ENCODE data around the gene SMOC1. TPM values are rescaled to one million over a fixed set of nuclear protein-coding genes. Genes with fewer than 3 reads are reported as not detected.

SMOC1 gene
- total and polyA plus RNA-seq, 7 donors: 0.27 to 1.3 (median 0.74) TPM; not detected in 3

DNA sequence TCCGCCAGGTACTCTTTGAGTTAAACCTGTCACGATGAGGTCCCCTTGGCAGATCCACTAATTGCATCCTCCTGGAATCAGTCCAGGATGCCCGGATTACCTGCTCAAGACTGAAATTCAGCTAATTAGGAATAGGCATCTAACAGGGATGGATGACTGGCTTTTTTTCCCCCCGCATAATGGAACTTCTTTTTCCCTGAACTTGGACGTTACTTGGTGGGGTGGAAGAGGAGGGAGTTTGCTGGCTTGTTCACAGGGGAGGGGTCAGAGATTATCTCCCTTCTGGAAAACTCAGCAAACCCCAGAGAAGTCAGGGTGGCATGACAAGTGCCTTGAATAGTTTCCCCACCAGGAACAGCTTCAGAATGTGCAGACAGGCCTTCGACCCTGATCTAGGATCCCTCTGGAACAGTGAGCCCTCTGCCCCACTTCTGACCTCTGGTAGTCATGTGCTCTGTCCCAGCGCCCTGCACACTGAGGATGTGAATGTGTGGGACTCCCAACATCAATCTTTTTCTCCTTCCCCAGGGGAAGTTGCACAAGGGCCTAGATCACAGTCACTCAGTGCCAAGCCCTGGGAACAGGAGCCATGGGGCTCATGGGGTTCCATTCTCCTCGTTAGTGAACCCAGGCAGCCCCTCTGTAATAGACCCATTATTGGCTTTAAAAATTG is 142.5 kb downstream of the SMOC1 start:
- no peak for TF ChIP-seq POLR2A (IDR thresholded peaks at IDR 0.05)
- TF ChIP-seq, protein P1, sequence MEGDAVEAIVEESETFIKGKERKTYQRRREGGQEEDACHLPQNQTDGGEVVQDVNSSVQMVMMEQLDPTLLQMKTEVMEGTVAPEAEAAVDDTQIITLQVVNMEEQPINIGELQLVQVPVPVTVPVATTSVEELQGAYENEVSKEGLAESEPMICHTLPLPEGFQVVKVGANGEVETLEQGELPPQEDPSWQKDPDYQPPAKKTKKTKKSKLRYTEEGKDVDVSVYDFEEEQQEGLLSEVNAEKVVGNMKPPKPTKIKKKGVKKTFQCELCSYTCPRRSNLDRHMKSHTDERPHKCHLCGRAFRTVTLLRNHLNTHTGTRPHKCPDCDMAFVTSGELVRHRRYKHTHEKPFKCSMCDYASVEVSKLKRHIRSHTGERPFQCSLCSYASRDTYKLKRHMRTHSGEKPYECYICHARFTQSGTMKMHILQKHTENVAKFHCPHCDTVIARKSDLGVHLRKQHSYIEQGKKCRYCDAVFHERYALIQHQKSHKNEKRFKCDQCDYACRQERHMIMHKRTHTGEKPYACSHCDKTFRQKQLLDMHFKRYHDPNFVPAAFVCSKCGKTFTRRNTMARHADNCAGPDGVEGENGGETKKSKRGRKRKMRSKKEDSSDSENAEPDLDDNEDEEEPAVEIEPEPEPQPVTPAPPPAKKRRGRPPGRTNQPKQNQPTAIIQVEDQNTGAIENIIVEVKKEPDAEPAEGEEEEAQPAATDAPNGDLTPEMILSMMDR (IDR thresholded peaks at IDR 0.05): no peak
- no peak for TF ChIP-seq POLR2AphosphoS5 (IDR thresholded peaks at IDR 0.05)
- TF ChIP-seq EP300 (IDR thresholded peaks at IDR 0.05): no peak
- no peaks in the 10 kb centered on the region for H3K36me3 ChIP-seq
- no peak for DNase-seq
- no peak overlapping the region for H3K27ac ChIP-seq
- no peak overlapping the region for H3K4me3 ChIP-seq
- no peaks in the 10 kb centered on the region for H3K4me1 ChIP-seq
- intact Hi-C loops (cut with DNase I): no loop called here
- 75 to 85% methylated on average over 8 of the region's 8 CpGs for whole genome bisulfite sequencing, 2 donors
- H3K9me3 ChIP-seq: no peaks in the 10 kb centered on the region
- H3K27me3 ChIP-seq: no peaks in the 10 kb centered on the region

DNA sequence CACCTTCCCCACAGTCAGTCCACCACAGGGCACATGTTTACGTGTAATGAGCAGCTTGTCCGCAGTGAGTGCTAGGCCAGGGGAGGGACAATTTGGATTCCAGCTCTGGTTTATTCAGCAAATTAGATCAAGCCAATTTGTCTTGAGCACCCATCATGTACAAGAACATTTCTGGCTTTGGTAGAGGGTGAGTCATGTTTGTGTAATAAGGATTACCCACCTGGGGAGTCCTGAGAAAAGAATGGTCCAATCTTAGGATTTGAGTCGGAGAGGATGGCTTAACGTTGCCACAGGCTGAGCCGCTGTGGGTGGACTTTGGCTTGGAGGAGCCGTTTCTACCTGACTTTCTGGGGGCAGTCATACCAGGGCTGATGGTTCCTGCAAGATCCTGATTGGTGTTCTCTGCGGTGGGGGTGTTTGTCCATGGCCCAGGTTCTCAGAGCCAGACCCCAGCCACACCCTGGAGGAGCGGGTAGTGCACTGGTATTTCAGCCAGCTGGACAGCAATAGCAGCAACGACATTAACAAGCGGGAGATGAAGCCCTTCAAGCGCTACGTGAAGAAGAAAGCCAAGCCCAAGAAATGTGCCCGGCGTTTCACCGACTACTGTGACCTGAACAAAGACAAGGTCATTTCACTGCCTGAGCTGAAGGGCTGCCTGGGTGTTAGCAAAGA is 143.7 kb downstream of the SMOC1 start:
- Histone ChIP-seq H3K27ac (no peak overlapping the region), H3K36me3 (no peaks in the 10 kb centered on the region), H3K9me3 (no peaks in the 10 kb centered on the region), H3K4me1 (no peaks in the 10 kb centered on the region), H3K4me3 (no peak overlapping the region), H3K27me3 (peaks cover 0 to under 1% (median 0%) of the 10 kb centered on the region in 3 donors)
- intact Hi-C loops (cut with DNase I): no loop called here
- no peak for TF ChIP-seq POLR2AphosphoS5 (IDR thresholded peaks at IDR 0.05)
- no peak for TF ChIP-seq EP300 (IDR thresholded peaks at IDR 0.05)
- no peak for TF ChIP-seq POLR2A (IDR thresholded peaks at IDR 0.05)
- TF ChIP-seq, protein P1 (IDR thresholded peaks at IDR 0.05): no peak
- DNase-seq: no peak
- WGBS, 2 donors: 87 to 92% methylated on average over 15 of the region's 15 CpGs

DNA sequence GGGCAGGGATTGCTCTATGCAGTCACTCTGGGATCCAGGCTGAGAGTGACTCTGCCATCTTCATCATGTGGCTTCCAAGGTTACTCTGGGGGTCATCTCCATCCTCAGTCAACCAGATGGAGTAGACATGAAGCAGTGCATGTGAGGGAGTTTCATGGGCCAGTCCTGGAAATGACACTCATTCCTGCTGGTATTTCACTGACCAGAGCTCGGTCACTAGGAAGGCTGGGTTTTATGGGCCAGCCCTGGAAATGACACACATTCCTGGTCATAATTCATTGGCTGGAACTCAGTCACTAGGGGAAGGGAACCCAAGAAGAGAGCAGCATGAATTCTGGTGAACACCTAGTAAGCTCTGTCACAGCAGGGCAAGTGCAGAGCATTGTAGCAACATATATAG is 144.7 kb downstream of the SMOC1 start:
- H3K4me3 ChIP-seq: no peak overlapping the region
- intact Hi-C loops (cut with DNase I): no loop called here
- no peaks in the 10 kb centered on the region for H3K36me3 ChIP-seq
- DNase-seq: no peak
- H3K27me3 ChIP-seq: peaks cover 0 to 8% (median 5%) of the 10 kb centered on the region in 3 donors
- H3K4me1 ChIP-seq: no peaks in the 10 kb centered on the region
- TF ChIP-seq, protein P1 (IDR thresholded peaks at IDR 0.05): no peak
- TF ChIP-seq POLR2AphosphoS5 (IDR thresholded peaks at IDR 0.05): no peak
- no peak overlapping the region for H3K27ac ChIP-seq
- WGBS, 2 donors: 0 to 42% methylated on average over 1 of the region's 1 CpG
- H3K9me3 ChIP-seq: no peaks in the 10 kb centered on the region

DNA sequence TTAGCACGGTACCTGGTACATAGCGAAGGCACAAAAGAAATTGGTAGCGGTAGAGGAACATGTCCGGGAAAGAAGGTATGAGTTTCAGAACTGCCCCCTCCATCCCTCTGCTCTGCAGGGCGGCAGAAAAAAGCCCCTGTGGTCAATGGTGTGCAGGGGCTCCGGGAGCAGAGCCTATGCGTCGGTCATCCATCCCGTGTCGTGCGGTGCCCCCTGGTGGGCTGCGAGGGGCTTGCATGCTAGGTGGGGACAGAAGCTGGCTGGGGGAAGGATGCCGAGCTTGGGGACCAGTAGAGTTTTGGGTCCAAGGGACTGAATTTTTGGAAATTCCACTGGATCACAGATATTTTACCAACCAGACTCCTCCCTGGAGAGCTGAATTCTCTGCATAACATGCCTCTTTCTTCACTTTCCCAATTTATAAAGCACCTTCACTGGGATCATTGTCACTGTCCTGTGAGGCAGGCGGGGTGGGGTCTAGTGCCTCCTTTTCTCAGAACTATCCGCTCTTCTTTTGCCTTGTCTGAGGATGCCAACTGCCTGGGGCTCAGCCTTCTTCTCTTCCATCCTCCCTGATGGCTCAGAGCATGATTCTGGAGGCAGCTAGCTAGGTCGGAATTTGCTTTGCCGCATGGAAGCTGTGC is 148.7 kb downstream of the SMOC1 start:
- H3K27ac ChIP-seq: no peak overlapping the region
- H3K4me1 ChIP-seq: no peaks in the 10 kb centered on the region
- 36 to 38% methylated on average over 17 of the region's 17 CpGs for WGBS, 2 donors
- no peak overlapping the region for H3K4me3 ChIP-seq
- DNase-seq: peak; percentile 76
- TF ChIP-seq POLR2A (IDR thresholded peaks at IDR 0.05): no peak
- TF ChIP-seq, protein P1 (IDR thresholded peaks at IDR 0.05): peak; percentile 26 to 76 (median 72)
- TF ChIP-seq POLR2AphosphoS5 (IDR thresholded peaks at IDR 0.05): no peak
- TF ChIP-seq EP300 (IDR thresholded peaks at IDR 0.05): no peak
- no peaks in the 10 kb centered on the region for H3K9me3 ChIP-seq
- H3K27me3 ChIP-seq: peaks cover 0 to 9% (median 6%) of the 10 kb centered on the region in 3 donors
- H3K36me3 ChIP-seq: no peaks in the 10 kb centered on the region
- intact Hi-C loops (cut with DNase I): loop anchor here (1.0 kb wide), 1 partner anchor 210 kb away; no protein-coding TSS in a partner anchor

Measured in sigmoid colon (tissue), 7 donors.